DMS153 (cell line): ENCODE data around the gene GPR3.

Experiments used
- DNase-seq: peaks from one replicate; lab custom pipeline; 2025; lab: John Stamatoyannopoulos, UW

GPR3 gene

DNA sequence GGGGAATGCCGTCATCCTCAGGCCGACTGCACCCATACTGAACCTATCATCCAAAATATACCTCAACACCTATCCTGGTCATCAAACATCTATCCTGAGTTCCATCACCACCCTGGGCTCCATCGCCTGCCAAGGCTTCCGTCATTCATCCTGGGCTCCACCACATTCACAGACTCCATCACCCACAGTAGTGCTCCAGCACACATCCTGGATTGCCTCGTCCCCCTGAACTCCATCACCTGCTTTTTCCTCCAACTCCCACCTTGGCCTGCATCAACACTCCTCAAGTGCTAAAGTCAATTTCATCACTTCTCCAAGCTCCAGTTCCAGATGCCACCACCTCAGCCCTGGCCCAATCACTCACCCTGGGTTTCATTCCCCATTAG lies 33.5 kb upstream of the GPR3 start:
- DNase-seq: no peak

DNA sequence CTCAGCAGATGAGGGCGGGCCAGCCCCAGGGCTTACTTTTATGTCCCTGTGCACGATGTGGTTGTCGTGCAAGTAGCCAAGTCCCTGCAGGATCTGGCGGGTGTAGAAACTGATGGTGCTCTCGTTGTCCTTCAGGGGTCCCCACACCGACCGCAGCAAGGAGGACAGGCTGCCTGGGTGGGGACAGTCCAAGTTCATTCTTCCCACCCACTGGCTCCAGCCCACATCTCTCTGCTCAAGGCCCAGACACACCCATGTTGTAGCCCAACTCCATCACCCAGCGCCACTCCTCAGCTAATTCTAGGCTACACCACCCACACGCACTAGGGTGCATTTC lies 32.6 kb upstream of the GPR3 start:
- no peak for DNase-seq

DNA sequence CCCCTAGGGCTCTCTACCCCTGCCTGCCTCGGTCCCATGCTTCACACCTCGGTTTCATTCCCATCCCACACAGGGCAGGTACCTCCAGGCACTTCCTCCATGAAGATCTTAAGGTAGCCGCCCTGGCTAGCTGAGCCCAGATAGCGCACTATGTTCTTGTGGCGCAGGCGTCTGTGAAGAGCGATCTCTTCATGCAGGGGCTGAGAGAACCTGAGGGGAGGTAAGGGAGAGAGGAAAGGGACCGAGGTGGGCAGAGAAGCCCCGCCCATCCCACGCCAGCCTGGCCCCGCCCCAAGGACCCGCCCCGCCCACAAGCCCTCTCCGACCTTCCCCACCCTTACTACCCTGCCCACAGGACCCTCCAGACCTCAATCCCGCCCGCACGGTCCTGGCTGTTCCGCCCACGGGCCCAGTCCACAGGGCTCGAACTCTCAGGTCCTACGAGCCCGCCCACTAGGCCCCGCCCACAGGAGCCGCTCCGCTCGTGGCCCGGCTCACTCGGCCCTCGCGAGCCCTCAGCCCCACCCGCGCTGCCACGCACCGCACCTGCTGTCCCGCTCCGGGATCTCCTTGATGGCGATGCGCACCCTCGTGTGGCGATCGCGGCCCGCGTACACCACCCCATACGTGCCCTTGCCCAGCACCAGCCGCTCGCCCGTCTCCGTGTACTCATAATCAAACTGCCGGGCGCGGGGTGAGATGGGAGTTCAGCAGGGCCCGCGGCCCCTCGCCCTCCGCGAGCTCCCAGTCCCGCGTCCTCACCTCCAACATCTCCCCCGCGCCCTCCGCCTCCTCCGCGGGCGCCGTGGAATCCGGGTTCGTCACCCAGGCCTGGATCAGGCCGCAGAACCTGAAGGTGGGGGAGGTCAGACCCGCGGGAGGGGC lies 32.0 kb upstream of the GPR3 start:
- no peak for DNase-seq

DNA sequence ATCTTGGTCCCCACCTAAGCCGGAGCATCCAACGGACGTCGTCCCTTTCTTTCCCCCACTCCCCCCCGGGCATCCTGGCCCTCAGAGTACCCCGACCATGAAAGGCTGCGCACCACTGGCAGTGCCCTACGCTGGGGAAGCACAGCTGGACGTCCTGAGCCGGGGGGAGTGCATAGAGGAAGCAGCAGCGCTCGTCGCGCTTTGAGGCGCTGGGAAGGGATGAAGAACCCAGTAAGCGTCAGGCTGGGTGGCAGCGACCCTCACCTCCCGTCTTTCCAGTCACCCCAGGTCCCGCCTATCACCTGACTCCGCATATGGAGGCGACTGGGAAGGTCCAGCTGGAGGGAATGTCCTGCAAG lies 31.4 kb upstream of the GPR3 start:
- no peak for DNase-seq

DNA sequence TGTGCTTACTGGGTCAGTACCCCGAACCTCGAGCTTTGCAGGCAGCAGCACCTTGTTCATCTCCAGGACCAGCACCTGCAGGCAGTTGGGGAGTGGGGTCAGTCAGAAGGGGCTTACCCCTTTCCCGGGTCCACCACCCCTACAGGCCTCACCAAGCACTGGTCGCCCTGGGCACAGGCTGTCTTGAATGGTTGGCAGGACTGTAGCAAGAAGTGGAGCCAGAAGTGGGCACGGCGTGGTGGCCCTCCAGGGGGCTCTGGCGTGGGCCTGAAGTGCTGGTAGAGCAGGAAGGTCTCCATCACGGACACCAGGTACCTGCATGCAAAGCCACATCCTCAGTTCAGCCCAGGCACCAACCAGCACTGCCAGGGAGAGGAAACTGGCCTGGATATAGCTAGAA lies 30.9 kb upstream of the GPR3 start:
- no peak for DNase-seq

DNA sequence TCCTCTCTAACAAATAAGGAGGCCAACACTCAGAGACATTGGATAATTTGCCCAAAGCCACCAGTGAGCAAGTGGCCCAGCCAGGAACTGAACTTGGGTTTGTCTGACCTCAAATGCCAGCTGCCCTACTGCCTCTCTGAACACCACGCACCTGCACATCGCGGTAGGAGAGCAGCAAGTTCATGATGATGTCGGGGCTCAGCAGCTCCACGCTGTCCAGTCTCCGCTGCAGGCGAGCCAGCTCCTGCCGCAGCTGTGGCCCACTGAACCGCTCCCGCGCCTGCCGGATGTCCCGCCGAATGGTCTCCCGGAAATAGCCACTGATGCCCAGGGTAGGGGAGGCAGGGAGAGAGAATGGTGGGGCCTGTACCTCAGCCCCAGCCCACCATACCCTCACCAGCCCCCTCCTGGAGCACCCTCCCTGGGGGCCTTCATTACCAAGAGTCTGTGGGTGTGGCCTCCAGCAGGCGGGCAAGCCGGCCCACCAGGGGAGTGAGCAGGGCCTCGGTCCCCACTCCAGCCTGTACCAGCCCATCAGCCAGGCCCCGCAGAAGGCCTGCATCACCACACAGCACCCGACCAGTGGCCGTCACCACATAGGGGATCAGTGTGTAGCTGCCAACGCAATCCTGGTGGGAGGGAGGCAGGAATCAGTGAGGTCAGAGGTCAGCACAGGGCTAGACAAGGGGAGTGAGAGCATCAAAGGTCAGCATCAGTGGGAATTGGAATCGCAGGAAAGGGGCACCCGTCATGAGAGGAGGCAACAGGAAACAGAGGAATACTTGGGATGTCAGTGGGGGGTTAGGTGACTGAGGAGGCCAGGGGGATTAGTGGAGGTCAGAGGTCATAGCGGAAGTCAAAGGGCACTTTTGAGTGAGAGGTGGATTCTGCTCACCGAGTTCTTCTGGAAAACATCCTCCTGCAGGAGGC lies 28.4 kb upstream of the GPR3 start:
- DNase-seq: no peak

DNA sequence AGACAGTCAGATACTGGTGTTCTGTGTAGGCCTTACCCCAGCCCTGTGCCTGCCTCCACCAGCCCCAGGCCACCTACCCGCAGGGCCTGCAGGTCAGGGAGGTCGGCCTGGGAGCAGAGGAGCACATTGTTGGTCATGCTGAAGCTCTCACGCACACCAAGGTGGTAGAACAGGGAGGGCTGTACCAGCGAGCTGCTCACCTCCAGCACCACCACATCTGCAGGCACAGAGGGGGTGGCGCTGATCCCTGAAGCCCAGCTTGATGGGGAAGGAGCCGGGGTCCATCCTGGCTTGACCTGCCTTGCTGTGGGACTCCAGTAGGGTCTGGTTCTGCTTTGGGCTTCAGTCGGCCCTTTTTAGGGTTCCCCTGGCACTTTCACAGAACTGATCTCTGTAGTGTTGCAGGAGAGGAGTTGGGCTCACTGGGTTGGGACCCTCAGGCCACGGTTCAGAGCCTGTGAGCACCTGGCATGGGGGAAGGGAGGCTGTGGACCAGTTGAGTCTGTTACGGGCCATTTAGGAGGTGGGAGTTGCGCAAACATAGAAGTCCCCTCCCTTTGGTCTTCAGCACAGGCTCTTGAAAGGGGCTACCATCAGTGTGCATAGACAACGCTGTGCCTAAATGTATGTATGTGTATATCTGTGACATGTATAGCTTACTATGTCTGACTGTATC lies 27.6 kb upstream of the GPR3 start:
- no peak for DNase-seq

DNA sequence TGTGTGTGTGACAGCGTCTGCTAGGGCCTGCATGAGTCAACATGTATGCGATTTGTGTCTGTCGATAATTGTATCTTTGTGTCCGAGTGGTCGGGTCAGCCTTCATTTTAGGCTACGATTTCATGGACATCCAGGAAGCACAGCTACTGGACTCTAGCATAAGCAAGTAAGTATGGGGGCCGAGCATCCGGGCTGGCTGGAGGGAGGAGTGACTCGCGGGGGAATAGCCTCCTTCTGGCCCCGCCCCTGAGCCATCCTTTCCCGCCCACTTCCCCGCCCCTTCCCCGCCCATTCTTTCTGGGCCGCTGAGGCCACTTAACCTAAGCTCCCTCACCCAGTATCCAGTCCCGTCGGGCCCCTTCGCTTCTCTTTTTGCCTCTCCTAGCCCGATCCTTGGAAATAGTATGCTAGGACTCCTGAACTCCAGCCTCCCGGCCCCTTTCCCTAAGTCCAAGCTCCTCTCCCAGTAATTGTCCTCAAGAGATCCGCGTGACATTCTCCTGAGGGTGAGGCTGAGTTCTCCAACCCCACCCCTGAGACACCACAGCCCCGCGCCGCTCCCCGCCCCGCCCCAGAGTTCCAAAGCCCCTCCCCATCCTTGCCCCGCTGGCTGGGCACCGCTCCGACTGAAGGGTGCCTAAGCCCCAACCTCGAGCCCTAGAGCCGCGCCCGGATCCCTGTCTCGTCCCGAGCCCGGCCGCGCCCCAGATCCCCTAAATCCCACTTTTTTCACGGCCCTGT lies 26.9 kb upstream of the GPR3 start:
- peak; percentile 86 for DNase-seq

DNA sequence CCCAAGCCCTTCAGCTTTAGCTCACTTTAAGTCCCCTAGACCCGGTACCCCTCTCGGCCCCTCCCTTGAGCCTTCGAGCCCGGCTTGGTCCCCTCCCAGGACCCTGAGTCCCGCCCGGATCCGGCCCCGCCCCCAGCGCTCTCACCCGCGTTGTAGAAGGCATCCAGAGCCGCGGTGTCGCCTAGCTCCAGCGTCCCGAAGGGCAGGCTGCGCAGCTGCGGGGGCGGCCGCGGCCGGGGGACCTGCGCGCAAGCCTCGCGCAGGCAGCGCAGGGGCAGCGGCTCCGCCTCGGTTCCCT lies 26.4 kb upstream of the GPR3 start:
- DNase-seq: peak; percentile 75

DNA sequence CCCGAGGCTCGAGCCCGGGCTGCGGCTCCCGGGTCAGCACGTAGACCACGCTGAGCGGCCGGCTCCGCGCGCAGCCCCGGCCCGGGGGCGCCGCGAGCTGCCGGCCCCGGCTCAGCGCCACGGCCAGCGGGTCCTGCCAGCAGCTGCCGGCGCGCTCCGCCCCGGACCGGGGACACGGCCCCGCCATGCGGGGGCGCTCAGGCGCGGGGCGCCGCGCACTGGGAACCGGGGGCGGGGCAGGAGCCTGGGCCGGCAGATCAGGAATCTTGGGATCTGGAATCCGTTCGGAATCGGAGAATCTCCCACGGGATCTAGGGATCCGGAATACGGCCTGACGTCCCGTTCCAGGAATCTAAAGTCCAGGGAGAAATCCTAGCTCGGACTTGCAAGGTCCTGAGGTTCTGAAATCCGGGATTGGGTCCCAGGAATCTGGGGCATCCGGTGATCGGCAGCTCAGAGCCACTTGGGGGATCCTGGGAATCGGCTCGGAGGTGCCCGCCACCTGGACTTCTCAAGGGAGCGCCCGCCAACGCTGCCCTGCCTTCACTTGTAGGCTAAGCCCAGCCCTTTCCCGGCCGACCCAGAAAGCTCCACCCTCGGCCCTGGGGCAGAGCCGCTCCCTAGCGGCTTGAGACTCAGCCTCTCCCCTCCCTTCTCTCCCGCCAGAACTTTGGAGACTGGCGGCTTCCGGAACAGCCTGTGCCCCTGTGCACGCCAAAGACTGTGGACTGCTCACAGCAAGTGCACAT lies 25.8 kb upstream of the GPR3 start, which contains the start of gene MAP3K6:
Gene MAP3K6 (minus strand): TSS at position 551 of the 749 bp plus-strand sequence. CDS start 364 bp downstream, at position 187.
- peak; percentile 79 for DNase-seq

DNA sequence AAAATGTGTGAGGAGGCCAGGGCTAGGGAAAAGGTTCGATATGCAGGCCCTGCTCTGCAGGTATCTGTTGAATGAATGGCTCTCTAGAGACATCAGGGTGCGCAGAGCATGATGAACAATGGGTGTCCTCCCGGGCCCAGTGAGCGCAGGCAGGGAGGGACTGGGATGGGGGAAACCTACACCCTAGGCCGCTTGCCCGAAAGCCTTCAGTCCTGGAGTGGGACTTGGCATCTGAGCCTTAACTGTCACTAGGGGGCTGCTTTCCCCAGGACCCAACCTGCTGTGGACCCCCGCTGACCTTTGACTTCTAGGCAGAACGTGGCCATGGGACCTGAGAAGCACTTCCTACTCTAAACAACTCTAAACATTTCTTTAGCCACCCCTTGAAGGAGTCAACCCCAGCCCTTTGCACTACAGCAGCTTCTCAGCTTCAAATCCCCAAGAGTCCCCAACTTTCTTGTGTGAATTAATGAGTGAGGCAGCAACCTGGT lies 25.2 kb upstream of the GPR3 start:
- DNase-seq: no peak

DNA sequence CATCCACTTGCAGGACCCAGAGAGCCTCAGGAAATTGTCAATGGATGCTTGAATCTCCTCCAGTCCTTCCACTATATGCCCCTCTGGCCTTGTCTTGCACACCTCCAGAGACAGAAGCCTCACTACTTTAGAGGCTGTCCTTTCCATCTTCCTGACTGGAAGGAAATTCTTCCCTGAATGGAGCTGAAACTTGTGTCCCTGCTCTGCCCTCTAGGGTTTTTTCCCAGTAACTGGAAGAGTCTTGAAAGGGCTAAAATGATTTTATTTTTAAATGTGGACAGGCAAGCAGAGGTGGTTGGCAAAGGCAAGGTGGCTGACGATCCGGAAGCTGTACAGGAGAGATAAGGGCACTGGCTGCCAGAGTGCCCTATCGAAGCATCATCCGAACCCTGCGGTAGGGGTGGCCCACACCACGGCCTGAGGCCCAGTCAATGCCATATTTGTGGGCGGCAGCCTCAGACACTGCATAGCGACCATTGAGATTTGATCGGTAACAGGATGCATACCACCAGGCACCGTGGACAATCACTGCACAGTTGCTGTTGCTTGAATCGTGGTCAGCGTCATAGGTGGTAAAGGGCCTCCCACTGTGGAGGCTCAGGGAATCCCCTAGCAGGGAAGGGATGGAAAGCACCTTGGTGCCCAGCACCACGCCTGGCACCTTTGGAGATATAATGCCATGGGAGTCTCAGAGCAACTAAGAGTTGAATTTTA lies 23.4 kb upstream of the GPR3 start:
- DNase-seq: no peak

DNA sequence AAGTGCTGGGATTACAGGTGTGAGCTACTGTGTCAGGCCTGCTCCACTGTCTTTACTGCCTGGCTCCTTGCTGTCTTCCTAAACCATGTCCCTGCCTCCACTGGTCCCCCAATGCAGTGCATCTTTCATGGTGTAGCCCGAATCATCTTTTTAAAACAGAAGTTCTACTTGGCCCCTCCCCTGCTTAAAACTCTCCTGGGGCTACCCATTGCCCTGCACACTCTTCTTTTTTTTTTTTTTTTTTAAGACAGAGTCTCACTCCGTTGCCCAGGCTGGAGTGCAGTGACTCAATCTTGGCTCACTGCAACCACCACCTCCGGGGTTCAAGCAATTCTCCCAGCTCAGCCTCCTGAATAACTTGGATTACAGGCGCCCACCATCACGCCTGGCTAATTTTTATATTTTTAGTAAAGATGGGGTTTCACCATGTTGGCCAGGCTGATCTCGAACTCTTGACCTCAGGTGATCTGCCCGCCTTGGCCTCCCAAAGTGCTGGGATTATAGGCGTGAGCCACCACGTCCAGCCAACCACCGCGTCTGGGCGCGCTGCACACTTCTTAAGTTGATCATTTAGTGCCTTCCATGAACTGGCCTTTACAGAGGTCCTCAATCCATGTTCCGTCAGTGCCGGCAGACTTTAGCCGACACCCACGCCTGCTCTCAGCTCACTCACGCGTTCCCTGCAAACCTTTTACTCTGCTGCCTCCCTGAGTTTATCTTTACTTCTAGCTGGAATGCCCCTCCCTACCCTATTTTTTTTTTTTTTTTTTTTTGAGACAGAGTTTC lies 20.2 kb upstream of the GPR3 start:
- no peak for DNase-seq

DNA sequence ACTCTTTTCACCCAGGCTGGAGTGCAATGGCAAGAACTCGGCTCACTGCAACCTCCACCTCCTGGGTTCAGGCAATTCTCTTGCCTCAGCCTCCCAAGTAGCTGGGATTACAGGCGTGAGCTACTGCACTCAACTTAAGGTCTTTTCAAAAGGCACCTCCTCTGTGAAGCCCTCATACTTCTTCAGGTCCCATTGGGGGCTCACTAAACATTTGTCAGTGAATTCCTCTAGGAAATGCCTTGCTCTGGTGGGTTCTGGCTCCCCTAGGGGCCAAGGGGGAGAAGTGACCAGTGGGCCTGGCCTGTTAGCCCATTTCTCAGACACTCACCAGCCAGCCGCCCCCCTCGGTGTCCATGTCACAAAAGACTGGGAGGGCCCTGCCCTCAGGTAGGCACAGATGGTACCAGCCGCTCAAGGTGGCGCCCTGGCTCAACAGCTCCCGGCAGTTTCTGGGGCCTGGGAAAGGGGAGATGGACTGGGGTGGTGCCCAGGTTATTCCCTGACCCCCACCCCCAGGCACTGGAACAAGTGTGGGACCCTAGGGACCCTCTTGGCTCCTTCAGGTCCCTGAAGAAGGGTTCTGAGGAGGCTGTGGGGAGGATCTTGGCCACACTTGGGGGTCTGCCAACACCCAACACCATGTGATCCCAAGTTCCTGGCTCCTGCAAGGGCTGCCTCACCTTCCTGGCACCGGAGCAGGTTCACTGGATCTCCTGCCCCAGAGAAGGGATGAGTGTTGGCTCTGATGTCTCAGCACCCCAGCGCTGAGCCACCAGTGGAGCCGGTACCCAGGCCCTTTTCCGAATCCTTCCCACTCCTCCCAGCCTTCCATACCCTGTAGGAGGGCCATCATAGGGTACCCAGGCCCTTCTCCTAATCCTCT lies 19.4 kb upstream of the GPR3 start:
- DNase-seq: no peak

DNA sequence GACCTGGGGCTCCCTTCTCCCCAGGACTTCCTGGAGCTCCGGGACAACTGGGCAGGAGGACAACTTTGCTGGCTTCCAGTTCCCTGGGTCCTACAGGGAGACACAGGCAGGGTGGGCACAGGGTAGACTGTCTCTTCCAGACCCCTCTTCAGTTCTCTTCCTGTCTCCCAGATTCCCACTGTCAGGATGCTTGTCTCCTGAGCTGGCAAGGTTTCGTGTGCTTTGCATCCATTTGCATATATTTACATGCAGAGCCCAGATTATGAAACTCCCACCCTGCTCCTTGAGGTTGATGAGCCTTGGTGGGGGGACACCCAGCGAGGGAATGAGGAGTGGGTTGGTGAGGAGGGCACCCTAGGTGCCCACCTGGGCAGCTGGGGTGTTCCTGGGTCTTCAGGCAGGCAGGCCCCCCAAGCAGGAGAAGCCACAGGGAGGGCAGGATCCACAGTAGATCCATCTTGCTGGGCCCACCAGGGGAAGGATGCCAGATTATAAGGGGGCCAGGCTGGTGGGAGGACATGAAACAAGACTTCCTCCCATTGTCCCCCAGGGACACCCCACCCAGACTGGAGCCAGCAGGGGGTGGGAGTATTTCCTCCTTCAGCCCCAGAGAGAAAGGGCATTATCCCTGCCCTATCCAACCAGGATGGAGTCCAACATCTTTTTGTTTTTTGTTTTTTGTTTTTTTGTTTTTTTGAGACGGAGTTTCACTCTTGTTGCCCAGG lies 17.9 kb upstream of the GPR3 start, which contains the start of gene FCN3:
Gene FCN3 (minus strand): TSS at position 463 of the 725 bp plus-strand sequence. CDS start 6 bp downstream, at position 457.
- DNase-seq: no peak

DNA sequence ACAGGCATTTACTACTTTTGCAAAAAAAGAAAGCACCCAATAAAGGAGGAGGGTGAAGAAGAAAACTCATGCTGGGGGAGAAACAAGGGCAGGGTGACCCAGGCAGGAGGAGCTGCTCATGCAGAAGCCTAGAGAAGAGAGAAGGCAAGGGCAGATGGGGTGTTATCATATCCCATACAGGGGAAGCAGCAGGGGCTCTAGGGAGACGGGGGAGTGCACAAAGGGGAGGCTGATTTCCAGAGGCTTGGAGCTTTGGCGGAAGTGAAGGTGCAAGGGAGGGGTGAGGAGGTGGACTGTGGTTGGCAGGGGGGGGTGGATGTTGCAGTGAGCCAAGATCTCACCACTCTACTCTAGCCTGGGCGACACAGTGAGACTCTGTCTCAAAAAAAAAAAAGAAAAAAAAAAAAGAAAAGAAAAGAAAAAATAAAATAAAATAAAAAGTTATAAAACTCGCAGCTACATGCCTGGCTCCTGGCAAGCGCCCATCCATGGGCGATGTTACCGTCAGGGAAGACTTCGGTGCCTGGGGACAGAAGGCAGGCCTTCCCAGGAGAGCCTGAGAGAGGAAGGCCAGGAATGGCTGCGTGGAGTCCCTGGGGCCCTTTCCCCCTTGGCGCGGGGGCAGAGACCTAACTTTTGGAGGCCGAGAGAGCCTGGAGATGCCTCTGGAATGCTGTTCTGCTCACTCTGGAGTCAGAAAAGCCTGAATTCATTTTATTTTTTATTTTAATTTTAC lies 14.5 kb upstream of the GPR3 start:
- DNase-seq: no peak

DNA sequence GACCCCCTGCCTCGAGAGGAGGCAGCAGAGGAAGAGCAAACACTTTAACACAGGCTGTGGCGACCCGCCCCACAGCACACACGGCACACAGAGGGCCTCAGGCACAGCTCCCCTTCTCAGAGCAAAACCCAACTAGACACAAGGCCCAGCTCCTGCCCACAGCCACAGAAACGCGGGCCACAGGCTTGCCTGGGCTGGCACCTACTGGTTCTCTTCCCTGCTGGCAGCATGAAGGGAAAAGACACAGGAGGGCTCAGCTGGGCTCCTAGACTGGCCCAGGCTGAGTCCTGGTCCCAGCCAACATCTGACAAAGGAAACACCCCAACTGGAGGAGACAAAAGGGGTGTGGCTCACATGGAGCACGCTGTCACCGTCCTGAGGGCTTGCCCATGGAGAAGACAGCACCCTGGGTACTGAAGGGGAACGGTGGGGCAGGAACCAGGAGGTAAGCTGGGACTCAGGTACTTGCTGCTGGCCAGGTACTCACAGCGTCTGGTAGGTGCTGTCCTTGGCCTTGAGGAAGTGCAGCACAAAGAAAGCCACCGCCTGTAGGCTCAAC lies 12.8 kb upstream of the GPR3 start:
- DNase-seq: no peak
